DMS53 (cell line): Measurements from ENCODE around the gene HAVCR1.
"Not testable (repeated sequence)": the region's sequence is repeated elsewhere in the genome, so short reads cannot be mapped to it uniquely, and the experiment has no call there.

Experiments
- DNase-seq: peaks from one replicate; lab custom pipeline; 2025; lab: John Stamatoyannopoulos, UW

HAVCR1 gene

DNA sequence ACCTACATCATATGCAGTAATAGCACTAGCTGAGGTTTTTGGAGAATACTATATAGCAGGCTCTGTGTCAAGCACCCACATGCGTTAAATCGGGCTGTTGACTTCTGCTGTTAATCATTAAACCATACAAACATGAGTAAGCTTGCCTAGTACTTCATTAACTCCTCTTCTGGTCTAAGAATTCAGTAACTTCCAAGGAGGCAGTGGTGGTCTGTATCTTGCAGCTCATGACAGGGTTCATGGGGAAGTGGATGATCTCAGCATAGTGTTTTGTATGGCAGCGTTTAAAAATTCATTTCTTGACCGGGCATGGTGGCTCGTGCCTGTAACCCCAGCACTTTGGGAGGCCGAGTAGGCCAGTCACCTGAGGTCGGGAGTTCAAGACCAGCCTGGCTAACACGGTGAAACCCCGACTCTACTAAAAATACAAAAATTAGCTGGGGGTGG, at the start of gene HAVCR1:
TSS of gene HAVCR1 (minus strand) at position 24 of the 447 bp plus-strand sequence. CDS start 1,173 bp downstream, outside the sequence.
- DNase-seq = peak; percentile 87

DNA sequence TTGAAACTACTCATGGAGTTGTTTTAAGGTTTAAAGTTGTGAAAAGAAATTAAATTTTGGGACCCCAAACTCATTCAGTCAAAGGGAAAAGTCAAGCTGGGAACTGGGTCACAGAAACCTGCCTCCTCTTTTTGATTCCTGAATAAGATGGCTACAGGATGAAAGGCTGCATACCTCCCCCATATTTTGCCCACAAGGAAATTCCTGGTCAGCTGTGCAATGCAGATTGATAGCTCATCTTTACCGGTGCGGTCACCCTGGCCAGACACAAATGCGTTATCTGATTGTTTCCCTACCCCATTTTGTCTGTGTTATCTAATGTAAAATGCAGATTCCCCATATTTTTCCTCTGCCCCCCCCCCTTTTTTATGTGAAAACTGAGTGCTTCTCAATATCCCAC, 48.6 kb upstream of the HAVCR1 start:
- no peak for DNase-seq

DNA sequence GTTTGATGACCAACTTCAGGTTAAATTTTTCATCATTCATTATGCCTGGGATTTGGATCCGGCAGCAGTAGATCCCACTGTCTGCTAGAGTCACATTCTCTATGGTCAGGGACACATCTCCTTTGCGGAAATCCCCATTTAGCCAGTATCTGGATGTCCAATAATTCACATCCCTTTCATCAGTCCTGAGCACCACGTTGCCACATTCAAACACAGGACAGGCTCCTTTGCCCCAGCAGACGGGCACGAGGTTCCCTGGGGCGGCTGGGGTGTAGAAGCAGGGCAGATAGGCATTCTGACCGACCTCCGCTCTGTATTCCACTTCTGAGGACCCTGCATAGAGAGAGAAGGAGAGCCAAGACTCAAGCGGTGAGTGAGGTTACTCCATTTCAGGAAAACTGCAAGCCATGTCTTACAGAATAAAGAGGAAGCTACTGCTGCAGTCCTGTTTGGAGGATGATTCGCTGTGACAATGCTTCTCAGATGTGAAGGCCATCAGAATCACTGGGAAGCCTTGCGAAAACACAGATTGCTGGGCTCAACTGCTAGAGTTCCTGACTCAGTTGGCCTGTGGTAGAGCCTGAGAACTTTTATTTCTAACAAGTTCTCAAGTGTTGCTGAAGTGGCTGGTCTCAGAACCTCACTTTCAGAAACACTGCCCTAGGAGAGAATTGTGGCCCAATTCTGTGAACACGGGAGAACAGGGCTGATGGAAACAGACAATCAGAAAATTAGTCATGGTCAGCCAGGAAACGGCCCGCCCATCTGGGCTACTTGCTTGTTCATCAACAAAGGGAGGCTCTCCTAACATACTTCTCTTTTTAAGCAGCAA, 47.9 kb upstream of the HAVCR1 start:
- DNase-seq = no peak

DNA sequence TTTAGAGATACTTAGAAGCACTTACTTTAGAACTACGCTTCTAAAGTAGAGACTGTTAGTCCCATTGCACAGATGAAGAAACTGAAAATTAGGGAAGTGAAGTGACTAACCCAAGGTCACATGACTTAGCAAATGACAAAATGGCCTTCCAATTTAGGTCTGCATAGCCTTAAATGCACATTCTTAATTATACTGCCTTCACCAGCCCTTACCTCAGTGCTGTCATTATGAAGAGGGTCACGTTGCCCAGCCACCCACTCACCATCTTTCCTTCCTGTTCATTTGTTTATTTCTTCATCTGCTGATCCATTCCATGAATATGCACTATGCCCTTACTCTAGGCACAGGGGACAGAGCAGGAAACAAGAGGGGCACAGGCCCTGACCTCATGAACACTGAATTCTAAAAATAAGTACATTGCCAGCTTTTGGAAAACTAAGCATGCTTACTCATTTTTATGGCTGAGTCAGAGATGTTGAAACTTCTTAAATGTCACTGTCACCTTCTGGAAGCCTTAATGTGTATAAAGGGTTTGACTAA, 41.3 kb upstream of the HAVCR1 start:
- peak; percentile 10 for DNase-seq

DNA sequence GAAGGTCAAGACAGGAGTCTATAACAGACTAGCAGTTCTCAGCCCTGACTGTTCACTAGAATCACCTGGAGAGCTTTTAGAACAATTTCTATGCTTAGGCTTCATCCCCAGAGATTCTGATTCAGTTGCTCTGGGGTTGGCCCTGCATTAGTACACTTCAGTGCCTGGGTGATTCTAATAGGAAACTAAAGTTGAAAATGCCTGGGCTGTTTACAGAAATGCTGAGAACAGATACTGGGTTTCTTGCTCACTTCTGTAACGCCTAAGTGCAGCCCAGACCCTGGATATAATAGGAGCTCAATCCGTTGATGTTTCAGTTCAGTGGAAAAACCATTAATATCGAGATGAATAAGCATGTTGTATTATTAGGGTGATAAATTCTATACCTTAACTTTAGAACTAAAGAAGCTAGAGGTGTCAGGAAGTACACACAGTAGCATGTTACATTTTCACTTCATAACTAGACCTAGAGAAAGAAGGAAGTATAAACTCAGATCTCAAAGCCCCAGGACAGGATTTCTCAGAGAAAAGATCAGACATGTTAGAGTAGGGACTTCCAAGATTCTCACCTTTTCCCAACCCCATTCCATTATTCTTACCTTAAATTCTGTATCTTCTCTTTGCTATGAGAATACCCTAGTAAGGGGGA, 29.6 kb upstream of the HAVCR1 start:
- DNase-seq = no peak

DNA sequence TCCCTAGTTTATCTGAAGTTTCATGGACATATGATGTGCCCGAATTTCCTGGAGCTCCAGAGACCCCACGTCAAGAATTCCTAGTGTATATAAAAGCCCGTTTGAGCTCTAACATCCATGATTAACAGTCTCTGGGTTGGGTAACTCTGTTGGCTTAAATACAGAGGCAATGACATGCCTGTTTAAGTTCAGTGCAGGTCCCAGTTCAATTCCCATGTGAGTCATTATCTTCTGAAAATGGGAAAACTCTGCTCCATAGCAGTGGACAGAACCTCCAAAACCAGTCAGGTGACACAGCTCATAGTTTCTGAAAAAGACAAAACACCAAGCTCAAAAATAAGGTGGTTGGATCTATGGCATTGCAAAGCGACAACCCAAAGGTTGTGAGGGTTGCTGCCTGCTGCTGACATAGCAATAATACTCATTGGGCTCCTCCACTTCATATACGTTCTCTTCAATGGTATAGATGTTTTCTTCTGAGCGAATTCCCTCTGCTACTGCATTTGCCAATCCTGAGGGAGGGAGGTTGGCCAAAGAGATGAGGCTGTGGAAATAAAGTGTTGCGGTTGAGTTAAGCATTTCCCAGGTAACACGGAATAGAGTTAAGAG, 27.9 kb upstream of the HAVCR1 start:
- DNase-seq = no peak

DNA sequence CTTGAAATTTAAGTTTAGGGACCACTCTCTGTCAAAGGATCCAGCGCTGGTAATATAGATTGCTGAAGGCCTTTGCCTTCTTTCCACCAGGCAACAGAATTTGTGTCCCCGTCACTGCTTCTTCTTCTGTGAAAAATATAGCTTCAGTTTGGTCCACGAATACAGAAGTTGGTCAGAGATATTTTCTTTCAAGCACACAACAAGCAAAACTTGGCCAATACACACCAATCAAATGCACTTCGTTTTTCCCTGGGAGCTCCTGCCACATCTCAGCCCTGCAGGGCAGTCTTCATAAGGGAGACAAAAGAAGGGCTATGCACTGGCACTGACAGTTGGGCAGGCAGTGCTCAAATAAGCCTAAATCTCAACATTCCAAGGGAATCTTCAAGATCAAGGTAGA, 27.0 kb upstream of the HAVCR1 start:
- no peak for DNase-seq

DNA sequence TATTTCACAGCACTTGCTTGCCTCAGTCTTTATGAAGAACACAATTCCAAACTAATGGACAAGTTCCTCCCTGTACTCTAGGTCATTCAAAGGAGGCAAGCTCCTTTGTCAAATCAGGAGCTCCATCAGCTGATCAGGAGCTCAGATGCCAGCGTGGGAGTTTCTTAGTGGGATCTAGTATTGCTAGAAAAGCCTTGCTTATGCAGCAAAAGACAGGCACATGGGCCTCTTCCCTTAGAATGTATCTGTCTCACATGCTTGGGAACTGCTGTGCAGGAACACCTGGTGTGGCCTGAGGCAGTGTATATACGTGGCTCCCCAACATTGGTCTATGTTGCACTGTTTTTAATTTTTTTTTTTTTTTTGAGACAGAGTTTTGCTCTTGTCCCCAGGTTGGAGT, 21.4 kb upstream of the HAVCR1 start:
- peak; percentile 13 for DNase-seq

DNA sequence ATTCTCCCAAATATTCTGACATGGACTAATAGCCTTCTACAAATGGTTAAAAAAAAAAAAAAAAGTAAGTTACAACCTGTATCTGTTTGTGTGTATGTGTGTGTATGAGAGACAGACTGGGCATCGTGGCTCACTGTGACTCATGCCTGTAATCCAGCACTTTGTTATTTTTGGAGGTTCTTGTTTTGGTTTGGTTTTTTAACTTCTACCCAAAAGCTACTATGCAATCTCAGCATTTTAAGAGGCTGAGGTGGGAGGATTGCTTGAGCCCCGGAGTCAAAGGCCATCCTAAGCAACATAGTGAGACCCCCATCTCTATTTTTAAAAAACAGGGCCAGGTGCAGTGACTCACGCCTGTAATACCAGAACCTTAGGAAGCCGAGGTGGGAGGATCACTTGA, 17.6 kb upstream of the HAVCR1 start:
- no peak for DNase-seq

DNA sequence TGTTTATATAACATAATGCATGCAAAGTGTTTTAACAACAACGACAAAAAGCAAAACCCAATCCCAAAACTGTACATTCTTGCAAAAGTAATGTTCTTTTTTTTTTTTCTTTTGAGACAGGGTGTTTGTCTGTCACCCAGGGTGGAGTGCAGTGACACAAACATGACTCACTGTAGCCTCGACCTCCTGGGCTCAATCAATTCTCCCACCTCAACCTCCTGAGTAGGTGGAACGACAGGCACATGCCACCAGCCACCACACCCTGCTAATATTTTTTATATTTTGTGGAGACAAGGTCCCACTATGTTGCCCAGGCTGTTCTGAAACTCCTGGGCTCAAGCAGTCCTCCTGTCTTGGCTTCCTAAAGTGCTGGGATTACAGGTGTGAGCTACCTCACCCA, 13.6 kb upstream of the HAVCR1 start:
- no peak for DNase-seq

DNA sequence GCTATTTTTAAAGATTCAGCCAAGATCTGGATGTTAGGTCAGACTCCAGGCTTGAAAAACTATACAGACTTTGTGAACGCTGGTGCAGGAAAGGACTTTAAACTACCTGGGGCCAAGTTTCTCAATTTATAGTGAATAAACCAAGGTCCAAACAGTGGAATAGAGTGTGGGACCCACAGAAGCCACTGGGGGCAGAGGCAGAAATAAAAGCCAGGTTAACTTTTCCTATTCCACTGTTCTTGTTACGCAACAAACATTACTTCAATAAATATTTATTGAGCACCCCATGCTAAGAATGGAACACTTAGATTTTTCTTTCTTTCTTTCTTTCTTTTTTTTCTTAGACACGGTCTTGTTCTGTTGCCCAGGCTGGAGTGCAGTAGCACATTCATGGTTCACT, 11.0 kb upstream of the HAVCR1 start:
- no peak for DNase-seq

DNA sequence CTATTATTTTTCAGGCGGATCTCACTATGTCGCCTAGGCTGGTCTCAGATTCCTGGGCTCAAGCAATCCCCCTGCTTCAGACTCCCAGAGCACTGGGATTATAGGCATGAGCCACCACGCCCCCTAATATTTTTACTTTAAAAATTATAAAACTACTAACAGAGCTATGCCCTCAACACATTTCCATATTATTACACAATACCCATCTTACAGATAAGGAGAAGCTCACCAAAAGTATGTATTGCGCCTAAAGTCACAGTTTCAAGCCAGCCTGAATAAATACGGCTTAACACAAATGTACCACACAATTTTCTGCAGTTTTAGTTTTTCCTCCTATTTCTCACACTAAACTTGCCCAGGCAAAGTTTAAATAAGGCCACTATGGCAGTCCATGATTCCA, 9.9 kb upstream of the HAVCR1 start:
- DNase-seq = no peak

DNA sequence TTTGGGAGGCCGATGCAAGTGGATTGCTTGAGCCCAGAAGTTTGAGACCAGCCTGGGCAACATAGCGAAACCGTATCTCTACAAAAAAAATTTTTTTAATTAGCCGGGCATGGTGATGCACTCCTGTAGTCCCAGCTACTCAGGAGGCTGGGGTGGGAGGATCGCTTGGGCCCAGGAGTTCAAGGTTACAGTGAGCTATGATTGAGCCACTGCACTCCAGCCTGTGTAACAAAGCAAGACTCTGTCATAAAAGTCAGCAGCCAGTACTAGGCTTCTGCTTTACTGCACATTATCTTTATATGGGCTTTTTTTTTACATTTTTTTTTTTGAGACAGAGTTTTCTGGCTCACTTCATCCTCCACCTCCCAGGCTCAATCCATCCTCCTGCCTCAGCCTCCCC, 9.4 kb upstream of the HAVCR1 start:
- no peak for DNase-seq

DNA sequence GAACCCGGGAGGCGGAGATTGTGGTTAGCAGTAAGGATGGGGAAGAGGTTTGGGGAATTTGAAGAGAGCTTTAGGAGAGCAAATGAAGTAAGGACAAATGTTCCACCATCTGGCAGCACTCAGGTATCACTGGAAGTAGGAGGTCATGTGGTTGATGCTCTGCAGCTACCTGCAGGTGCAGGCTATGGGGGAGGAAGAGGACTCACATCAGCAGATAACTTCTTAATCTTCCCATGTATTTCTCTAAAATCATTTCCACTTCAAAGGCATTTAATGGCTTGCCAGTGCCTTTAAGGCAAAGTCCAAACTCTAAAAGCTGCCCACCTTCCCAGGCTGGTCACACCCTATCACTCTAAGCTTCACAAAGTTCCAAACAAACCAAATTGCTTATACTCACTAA, 8.1 kb upstream of the HAVCR1 start:
- DNase-seq = peak; percentile 22

DNA sequence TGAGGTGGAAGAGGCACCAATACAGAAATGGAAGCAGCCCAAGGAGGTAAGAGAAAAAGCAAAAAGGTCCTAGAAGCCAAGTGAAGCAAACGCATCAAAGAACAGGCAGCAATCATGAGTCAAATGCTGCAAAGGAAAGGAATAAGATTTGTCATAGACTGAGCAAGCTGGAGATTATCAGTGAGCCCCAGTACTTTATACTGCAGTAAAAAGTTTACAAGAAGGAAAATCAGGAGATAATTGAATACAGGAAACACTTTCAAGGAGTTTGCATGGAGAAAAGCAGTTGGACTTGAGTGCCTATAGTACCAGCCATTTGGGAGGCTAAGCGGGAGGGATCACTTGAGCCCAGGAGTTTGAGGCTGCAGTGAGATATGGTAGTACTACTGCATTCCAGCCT, 7.2 kb upstream of the HAVCR1 start:
- DNase-seq = no peak

DNA sequence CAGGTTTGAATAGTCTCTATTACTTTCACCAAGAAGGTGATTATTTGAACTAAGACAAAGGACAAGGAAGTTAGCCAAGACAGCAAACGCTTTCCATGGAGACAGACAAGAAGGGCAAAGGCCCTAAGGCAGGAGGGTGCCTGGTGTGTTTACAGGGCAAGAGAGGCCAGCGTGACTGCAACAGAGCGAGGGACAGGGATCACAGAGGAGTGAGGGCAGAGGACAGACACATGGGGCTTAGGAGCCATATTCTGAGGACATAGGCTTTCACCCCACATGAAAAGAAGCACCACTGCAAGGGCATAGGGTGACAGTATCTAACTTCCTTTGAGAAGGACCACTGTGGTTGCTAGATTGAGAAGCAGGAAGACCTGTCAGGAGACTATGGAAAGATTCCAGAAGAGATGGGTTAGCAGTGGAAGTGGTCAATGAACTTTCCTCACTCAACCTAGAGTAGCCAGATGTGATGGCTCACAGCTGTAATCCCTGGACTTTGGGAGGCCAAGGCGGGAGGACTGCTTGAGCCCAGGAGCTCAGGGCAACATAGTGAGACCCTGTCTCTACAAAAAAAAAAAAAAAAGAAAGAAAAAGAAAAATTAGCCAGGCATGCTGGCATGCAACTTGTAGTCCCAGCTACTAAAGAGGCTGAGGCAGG, 5.0 kb upstream of the HAVCR1 start:
- DNase-seq = no peak

DNA sequence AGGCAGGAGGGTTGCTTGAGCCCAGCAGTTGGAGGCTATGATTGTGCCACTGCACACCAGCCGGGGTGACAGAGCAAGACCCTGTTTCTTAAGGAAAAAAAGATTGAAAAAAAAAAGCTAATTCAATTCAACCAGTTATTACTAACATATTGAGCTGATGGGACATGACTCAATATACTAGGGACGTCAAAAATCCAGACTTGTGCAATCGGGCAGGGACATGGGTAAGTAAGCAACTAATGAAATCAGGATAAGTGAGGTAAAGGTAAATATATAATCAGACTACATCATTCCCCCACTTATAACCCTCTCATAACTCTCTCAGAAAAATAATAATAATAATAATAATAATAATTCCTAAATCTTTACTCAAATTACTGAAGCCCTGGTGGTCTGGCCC, 975 bp upstream of the HAVCR1 start:
- no peak for DNase-seq

DNA sequence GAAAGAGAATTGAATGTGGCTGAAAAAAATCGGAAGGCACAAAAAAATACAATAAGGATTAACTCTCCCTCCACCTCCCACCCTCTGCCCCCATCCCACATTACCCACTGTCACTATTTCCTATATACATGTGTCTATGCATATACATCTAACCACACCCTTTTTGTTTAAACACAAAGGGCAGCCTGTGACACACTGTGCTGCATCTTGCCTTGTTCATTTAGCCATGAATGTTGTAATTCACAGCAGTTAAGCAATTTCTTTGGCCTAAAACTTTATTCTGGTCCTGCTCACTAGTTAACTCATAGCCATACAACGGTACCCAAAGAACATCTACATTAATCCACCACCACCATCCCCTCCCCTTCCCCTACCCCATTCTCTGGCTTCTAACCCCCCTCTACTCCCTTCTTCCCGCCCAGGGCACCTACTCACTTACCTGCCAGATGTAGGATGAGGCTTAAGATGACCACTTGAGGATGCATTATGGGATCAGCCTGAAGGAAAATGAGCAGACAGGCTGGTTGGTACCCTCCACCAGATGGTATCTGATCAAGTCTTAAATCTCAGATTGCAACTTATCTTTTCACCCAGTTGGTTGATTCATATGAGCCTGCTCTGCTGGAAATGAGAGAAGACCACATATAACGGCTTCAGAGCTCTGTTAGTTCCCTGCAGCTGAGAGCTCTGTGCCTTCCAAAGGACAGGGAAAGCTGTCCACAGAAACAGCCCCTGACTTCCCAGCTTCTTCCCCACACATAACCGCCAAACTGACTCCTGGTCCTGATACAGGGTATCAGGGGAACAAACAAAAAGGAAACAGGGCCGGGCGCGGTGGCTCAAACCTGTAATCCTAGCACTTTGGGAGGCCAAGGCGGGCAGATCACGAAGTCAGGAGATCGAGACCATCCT, 1.2 kb downstream of the HAVCR1 start:
- no peak for DNase-seq

DNA sequence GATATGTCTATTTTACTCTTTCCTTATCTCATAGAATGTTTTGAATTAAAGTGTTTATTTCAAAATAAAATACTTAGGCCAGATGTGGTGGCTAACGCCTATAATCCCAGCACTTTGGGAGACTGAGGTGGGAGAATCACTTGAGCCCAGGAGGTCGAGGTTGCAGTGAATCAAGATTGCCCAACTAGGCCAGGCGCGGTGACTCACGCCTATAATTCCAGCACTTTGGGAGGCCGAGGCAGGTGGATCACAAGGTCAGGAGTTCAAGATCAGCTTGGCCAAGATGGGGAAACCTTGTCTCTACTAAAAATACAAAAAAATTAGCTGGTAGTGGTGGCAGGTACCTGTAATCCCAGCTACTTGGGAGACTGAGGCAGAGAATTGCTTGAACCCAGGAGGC, 2.1 kb downstream of the HAVCR1 start:
- not testable (repeated sequence) for DNase-seq

DNA sequence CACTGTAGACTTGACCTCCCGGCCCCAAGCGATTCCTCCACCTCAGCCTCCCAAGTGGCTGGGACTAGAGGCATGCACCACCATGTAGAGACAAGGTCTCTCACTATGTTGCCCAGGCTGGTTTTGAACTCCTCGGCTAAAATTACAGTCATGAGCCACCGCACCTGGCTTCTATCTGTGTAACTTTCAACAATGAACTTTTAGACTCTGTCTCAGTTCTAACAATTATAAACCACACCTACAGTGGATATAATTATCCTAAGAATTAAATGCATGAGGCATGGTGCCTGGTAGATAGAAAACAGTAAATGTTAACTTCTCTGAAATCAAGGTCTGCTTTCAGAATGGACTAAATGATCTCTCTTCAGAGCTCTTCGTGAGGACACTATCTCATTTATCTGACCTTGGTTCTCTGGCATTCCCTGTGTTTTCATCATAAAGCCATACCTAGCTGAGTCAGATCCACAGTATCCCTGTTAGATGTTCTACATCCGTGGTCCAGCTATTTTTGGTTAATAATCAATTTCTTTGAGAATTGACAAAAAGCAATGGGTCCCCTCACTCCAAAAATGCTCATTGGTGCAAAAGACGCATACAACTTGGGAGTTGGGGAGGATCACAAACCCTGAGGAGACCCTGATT, 7.2 kb downstream of the HAVCR1 start:
- no peak for DNase-seq

DNA sequence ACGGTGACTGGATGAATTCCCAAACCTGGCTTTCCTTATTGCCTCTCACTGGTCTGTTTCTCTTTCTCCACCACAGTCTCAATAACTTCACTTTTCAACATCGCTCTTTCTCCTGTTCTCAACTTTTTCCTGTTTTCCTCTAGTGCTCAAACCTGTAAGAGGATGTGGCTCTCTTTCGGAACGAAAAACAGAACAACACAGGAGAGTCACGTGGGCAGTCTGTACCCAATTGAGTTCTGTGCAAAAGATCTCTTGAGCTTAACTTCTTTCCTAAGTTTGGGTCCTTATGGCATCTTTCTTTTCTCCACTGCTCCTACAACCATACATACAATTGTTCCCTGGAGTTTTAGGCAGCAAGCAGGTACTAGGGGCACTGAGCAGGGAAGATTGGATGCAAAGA, 8.9 kb downstream of the HAVCR1 start:
- DNase-seq = no peak
